ENCODE results near the gene DEFB127. TPM values are rescaled to one million over a fixed set of nuclear protein-coding genes. Genes with fewer than 3 reads are reported as not detected.

The DEFB127 gene
- total RNA-seq, 1 experiment from 2014 or later = not detected

- no peak overlapping the region for H3K56ac ChIP-seq (ENCODE audit: insufficient read length, low read depth, low read length)
- no peak overlapping the region for H3K23ac ChIP-seq (ENCODE audit: insufficient read length, low read depth, low read length)
- Mint-ChIP-seq H3K36me3 (ENCODE audit: insufficient read depth in 1 of 3, low read depth in 3 of 3) (no peaks in the 10 kb centered on the region), H3K4me3 (no peak overlapping the region), H3K27me3 (ENCODE audit: low read depth) (peaks cover 11% of the 10 kb centered on the region), H3K4me1 (no peaks in the 10 kb centered on the region), H3K27ac (no peak overlapping the region), H3K9me3 (peaks cover 0 to 55% of the 10 kb centered on the region in 2 experiments; a peak in 2 of 5 replicates)
- no peak overlapping the region for H4K8ac ChIP-seq (replicated peaks; ENCODE audit: insufficient read length, low read depth, low read length)
- no peak overlapping the region for H4K91ac ChIP-seq (ENCODE audit: insufficient read length, low read depth, low read length)
- H3K9me3 ChIP-seq (ENCODE audit: control insufficient read depth, low read depth, low read length) = peaks cover 27% of the 10 kb centered on the region
- H2BK20ac ChIP-seq (ENCODE audit: low read depth, low read length, poor library complexity, severe bottlenecking) = no peak overlapping the region
- H3K4me1 ChIP-seq (ENCODE audit: insufficient read depth, low read length) = no peaks in the 10 kb centered on the region
- no peak overlapping the region for H3K4me2 ChIP-seq (ENCODE audit: insufficient read depth, insufficient read length, low read length)
- no peaks in the 10 kb centered on the region for H3K79me1 ChIP-seq (ENCODE audit: insufficient read depth, low read depth, low read length, poor library complexity, severe bottlenecking)
- H4K5ac ChIP-seq (ENCODE audit: insufficient read length, low read depth, low read length) = no peak overlapping the region
- no peak overlapping the region for H3K14ac ChIP-seq (ENCODE audit: insufficient read depth, low read length)
- no peak overlapping the region for H2BK5ac ChIP-seq (ENCODE audit: insufficient read length, low read length)
- no peak overlapping the region for H2BK12ac ChIP-seq (ENCODE audit: insufficient read length, low read depth, low read length)
- no CpG with 5 or more reads among the region's 2 CpGs for WGBS (ENCODE audit: extremely low coverage, insufficient read length, low lambda C conversion rate)
- H3K27ac ChIP-seq (ENCODE audit: insufficient read length, low read depth, low read length) = no peak overlapping the region
- H2AK5ac ChIP-seq (ENCODE audit: insufficient read length, low read length) = no peak overlapping the region
- H3K18ac ChIP-seq (ENCODE audit: insufficient read length, low read depth, low read length) = no peak overlapping the region
- no peaks in the 10 kb centered on the region for H3K27me3 ChIP-seq (ENCODE audit: insufficient read depth, low read length)
- H3K4ac ChIP-seq (ENCODE audit: low read depth, low read length) = no peak overlapping the region
- no peak overlapping the region for H2AFZ ChIP-seq (ENCODE audit: low read length)
- H3K9ac ChIP-seq (ENCODE audit: extremely low read depth, insufficient read length, low read length) = no peak overlapping the region
- H2BK15ac ChIP-seq (ENCODE audit: low read depth, low read length) = no peak overlapping the region
- no peaks in the 10 kb centered on the region for H3K23me2 ChIP-seq (ENCODE audit: insufficient read length, low read depth, low read length, poor library complexity, severe bottlenecking)
- H2BK120ac ChIP-seq (ENCODE audit: low read depth, low read length, poor library complexity, severe bottlenecking) = no peak overlapping the region
- no peak overlapping the region for H3T11ph ChIP-seq (ENCODE audit: low read length)
- H4K20me1 ChIP-seq (ENCODE audit: control insufficient read depth, insufficient read depth, insufficient read length) = no peaks in the 10 kb centered on the region
- TF ChIP-seq CTCF (conservative IDR thresholded peaks at IDR 0.05) = no peak
- no peaks in the 10 kb centered on the region for H3K79me2 ChIP-seq (ENCODE audit: insufficient read depth, low read length)
- DNase-seq = no peak
Observed at GRCh38 chr20:168876-169275, 11.6 kb downstream of the DEFB127 start.
